Measurements from ENCODE around the gene EFCAB8.
"Not testable (repeated sequence)": the region's sequence is repeated elsewhere in the genome, so short reads cannot be mapped to it uniquely, and the experiment has no call there.

Gene EFCAB8

DNA sequence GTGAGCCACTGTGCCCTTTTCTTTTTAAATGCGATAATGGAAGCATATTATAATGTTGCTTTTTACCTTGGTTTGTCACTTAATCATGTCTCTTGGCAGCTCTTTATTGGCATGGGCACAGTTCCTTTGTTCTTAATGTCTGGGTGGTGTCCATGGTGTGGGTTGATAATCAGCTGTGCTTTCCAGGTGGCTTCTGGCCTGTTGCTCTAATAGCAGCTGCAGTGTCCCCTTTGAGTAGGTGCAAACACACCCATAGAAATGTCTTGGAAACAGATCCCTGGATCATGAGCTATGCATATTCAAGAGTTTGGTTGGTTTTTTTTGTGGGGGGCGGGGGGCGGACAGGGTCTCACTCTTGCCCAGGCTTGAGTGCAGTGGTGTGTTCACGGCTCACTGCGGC is 29.9 kb downstream of the EFCAB8 start:
- no peak for DNase-seq

GRCh38 chr20:32889281-32889680 is 30.6 kb downstream of the EFCAB8 start:
- DNase-seq = no peak

DNA sequence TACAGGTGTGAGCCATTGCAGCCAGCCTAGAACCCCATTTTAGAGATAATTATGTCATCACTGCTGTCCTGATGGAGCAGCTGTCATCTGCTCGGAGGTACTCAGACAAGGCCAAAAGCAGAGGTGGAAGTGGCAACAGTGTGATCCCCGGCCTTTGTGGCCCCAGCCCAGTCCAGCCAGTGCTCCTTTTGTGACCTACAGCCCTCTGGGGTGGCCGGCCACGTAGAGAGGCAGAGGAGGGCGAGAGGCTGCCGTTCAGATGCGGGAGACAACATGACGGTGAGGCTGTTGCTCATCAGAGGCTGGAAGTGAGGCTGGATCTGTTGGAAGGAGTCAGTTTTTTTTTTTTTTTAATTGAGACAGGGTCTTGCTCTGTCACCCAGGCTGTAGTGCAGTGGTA is 32.8 kb downstream of the EFCAB8 start:
- no peak for DNase-seq

GRCh38 chr20:32891926-32892660 is 33.4 kb downstream of the EFCAB8 start:
- no peak for DNase-seq

DNA sequence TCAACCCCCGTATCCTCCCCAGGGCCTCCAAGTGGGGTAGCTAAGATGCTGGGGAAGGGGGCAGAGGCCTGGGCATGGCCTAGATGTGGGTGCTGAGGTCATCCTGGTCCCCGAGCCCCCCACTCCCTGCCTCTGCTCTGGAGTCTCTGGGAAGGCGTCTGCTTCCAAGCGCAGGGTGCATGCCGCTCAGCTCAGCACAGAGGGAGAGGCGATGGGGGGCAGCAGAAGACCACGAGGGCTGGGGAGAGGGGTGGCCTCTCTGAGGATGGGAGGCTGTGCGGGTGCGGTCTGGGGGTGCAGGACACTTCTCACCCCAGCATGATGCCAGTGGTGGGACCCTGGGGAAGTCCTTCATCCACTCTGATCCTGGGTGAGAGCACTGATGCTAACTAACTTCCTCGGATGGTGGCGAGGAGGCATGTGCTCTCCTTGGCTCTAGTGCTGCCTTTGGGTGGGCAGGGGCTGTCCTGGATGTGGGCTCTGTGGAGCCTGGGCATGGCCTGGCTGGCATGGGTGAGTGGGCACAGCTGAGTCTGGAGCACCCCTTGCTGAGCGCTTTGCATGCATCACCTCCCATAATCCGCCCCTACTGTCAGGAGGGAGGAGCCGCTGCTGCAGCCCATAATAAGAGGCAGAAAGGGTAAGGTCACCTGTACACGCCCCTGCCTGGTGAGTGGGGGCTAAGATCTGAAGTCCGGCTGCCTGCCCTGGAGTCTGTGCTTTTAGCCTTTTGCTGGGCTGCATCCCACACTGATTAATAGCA is 34.7 kb downstream of the EFCAB8 start:
- DNase-seq = no peak

GRCh38 chr20:32894026-32894483 is 35.3 kb downstream of the EFCAB8 start:
- no peak for DNase-seq

- no peak for DNase-seq
These were observed 36.1 kb downstream of the EFCAB8 start for GRCh38 chr20:32894711-32895355.

GRCh38 chr20:32896521-32897280 is 38.0 kb downstream of the EFCAB8 start:
- no peak for DNase-seq

DNA sequence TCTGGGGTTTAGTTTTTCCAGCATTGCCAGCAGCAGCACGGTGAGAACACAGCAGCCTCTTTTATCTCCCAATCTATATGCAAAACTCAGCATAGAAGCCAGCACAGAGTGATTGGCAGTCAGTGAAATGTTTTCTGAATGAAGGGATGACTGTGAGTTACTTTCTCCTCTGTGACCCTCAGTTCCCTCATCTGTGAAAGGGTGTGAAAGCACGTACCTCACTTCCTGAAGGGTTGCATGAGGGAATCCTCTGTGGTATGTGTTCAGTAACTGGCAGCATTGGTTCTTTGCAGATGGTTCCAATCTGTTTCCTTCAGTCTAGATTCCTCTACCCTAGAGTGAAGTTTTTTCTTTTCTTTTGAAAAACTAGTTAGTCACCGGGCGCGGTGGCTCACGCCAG is 40.0 kb downstream of the EFCAB8 start:
- DNase-seq = no peak

GRCh38 chr20:32902456-32903420 is 44.0 kb downstream of the EFCAB8 start:
- DNase-seq = peak; percentile 48

DNA sequence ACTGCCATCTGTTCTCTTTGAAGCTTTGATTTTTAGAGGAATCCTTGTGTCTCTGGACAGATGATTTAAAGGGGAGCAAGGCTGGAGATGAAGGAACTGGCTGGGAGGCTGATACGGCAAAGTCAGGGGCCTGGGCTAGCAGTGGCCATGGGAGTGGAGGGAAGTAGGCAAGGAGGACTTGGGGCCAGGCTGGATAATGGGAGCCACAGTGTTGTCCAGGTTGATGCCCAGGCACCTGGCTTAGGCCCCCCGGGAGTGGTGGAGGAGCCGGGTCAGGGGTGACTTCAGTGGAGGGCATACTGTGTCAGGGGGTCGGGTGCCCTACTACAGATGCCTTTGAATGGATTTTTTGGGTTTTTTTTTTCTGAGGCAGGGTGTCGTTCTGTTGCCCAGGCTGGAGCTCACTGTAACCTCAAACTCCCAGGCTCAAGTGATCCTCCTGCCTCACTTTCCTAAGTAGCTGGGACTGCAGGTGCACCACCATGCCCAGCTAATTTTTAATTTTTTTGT is 45.0 kb downstream of the EFCAB8 start:
- DNase-seq = no peak

- not testable (repeated sequence) for DNase-seq
These were observed 46.0 kb downstream of the EFCAB8 start for GRCh38 chr20:32904678-32905077.

- DNase-seq = no peak
These were observed 47.5 kb downstream of the EFCAB8 start for GRCh38 chr20:32906200-32906599.

DNA sequence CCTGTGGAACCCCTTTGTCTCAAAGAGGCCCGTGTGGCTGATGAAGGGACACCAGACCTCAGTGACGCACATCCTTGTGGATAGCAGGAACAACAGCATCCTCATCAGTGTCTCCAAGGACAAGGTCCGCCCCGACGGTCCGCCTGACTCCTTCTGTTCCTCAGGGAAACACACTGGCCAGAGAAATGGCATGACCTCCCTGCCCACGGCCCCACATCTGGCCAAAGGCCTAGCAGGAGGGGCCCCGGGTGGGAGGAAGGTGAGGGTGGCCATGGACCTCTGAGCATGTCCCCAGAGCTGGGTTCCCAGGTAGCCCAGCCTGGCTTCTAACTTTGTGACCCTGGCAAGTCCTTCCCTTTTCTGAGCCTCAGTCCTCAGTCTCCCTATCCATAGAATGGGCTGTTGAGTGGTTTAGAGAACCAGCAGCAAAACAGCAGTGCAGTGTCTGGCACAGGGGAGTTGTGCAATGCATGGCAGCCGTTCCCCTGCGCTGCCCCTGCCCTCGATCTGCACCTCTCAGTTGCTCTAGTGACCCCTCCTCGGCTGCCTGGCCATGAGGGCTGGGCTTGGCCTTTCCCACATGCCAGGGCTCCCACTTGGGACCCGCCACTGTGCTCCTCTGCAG is 48.3 kb downstream of the EFCAB8 start:
- no peak for DNase-seq

DNA sequence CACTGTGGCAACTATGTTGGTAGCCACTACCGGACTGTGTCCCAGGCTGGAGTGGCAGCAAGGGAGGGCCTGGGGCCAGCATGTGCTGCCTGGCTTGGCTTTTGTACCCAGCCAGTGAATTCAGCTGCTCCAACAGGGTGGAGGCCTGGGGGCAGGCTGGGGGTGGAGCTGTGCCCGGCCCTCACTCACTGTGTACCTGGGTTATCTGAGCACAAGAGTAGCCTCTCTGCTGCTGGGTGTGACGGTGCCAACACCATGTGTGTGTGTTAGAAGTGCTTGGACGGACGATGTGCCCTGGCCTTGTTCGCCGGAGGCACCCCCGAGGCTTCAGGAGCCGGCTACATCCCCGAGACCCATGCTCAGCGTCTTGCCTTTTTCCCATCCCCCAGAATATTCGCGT is 49.2 kb downstream of the EFCAB8 start:
- DNase-seq = no peak

- no peak for DNase-seq
These were observed 49.9 kb downstream of the EFCAB8 start for GRCh38 chr20:32908334-32909292.

DNA sequence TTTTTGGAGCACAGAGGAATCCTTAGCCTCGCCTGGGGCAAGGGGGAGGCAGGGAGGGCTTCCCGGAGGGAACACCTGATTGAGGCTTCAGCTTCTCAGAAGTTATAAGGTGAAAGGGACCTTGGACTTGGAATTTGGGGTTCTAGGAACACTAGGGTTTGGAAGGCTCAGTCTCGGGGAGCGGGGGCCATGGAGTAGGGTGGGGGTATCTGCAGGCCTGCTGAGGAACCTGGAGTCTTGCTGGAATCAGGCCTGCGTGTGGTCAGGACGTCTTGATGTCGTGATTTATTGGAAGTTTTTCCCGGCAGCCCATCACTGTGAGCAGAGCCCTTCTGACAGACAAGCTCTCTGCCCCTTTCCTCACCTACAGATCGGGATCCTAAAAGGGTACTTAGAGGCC is 50.7 kb downstream of the EFCAB8 start:
- no peak for DNase-seq

DNA sequence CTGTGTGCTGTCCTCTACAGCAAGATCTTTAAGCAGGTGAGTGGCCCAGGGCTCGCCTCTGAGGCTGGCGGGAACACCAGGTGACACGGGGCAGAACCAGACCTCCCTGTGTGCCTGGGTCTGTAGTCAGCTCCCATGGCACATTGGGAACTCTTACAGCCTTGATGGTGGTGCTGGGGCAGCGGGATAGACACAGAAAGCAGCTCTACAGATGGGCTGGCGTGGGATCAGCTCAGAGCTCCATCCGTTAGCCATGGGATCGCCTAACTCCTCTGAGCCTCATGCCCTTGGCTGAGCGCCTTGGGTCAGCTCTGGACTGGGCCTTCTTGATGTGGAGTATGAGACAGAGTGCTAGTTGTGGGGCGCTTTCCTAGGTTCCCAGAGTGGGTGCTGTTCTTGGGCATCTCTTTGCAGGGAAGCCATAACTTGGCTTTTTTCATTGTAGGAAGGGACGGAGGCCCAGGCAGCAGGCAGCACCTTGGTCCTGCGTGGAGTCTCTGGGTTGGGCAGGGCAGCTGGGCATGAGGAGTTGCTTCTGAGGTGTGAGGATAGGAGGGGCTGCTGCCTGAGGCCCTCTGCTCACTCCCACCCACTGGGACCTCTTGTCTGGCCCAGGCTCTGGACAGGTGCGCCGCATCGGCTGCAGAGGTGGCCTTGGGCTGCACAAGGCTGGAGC is 51.3 kb downstream of the EFCAB8 start:
- DNase-seq = no peak

- no peak for DNase-seq
These were observed 52.6 kb downstream of the EFCAB8 start for GRCh38 chr20:32911355-32911754.
